DMS 273 (cell line): ENCODE results near the gene ADGRL1.
A peak's percentile ranks its signal among the peaks of the same experiment; 100 is the strongest.
"Not testable (repeated sequence)": the region's sequence is repeated elsewhere in the genome, so short reads cannot be mapped to it uniquely, and the experiment has no call there.

Experiments used
- DNase-seq: peaks from one replicate; lab custom pipeline; 2025; ENCODE audit not compliant: unreplicated experiment; lab: John Stamatoyannopoulos, UW

Gene ADGRL1

GRCh38 chr19:14218620-14219330, 12.8 kb upstream of the ADGRL1 start:
- no peak for DNase-seq

DNA sequence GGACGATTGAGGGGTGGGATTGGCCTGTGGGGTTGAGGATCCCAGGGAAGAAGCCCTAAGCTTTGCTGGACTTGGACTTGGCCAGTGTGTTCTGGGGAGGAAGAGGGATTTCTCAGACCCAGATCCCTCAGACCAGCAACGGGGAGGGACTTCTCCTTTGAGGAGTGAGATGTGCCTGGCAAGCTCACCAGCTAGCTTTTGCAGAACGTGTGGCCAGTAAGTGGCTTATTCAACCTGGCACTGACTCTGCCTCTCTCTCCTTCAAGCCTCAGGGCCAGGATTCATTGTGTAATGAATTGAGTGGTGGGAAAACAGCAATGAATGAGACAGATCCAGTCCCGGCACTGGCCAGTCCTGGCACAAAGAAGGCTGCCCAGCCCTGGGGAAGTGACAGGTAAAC, 11.9 kb upstream of the ADGRL1 start:
- DNase-seq: not testable (repeated sequence)

GRCh38 chr19:14214580-14214979, 8.6 kb upstream of the ADGRL1 start:
- no peak for DNase-seq

- DNase-seq: not testable (repeated sequence)
These were observed 4.2 kb upstream of the ADGRL1 start for GRCh38 chr19:14210182-14210581.

DNA sequence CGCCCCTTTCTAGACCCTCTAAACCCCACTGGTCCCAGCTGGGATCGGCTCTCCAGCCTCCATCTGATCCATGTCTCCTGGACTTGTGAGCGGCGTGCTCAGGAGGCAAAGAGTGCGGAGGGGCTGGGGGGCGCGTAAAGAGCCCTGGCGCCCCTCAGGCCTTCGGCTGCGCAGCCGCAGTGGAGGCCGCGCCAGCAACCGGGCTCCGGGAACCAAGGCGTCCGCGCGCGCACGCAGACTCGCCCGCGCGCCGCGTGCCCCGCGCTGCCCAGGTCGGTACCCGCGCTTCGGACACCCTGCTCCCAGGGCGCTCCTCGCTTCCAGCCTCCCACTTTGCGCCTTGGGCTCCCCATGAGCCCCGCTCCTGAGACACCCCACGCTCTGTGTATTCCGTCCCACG, 3.4 kb upstream of the ADGRL1 start:
- DNase-seq: peak; percentile 43

- not testable (repeated sequence) for DNase-seq
These were observed 2.5 kb upstream of the ADGRL1 start for GRCh38 chr19:14208496-14208895.

DNA sequence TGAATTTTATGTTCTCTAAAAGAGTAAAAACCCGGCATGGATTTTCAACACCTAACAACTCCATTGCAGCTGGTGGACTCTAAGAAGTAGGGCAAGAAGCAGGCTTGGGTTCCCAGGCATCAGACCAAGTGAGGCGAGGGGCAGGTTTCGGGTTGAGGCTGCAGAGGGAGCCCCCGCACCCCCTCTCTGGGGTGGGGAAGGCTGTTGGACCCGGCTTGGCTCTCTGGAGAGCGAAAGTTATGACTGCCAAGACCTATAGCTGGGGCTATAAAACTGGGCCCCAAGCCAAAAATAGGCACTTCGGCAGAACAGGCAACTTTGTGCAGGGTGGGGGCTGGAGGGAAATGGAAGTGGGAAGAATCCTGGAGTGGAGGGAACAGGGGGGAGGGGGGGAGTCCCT, 1.8 kb upstream of the ADGRL1 start:
- DNase-seq: peak; percentile 38

DNA sequence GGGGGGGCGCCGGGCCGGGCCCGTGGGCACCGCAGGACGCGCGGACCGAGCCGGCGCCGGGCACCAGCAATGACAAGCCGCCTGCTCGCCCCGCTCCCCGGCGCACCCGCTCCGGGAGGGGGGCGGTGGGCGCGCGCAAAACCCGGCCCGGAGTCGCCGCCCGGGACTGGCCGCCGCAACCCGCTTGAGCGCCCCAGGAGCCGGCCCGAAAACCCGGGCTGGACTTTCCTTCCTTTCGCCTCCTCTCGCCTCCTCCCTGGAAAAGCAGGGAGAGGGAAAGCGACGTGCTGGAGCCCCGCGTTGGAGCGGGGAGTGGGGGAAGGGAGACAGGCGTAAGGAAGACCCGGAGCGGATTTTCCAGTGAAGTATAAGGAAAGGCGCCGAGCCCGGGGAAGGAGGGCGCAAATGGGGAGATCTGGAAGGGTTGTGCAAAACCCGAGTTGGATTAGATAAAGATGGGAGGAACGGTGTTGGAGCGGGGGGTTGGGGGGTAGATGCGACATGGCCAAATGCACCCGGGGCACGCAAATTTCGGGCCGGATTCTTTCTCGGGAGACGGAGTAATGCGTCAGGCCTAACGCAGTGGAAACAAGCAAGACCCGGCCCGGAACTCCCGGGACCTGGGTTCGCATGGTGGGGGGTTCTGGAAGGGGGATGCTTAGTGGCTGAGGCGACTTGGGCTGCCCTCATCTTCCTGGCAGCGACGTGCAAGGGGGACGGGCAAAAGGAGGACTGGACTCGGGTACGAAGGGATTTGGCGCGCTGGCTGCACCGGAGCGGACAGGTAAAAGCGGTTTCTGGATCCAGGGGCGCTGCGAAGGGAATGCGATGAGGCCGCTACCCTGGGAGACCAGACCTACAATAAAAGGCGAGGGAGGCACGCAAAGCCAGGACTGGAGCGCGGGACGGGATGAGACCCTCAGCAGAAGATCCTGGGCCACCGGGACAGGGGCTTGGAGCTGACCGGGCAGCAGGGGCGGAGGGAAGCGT, 1.1 kb upstream of the ADGRL1 start:
- peak; percentile 95 for DNase-seq

DNA sequence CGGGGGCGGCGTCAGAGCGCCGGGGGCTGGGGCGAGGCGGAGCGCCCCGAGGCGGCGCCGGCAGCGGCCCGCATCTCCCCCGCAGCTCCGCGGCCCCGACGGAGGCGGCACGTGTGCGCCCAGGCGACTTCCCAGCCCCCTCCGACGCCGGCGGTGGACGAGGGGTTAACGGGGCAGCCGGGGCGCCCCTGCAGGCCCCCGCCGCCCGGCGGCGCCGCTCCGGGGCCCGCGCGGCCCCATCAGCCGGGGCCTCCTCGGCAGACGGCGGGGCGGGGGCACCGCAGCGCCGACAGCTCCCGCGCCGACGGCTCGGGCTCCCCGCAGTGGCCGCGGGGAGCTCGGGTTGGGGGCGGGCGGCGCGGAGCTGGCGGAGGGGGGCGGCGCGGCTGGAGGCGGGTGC, 339 bp upstream of the ADGRL1 start:
- peak; percentile 57 for DNase-seq

DNA sequence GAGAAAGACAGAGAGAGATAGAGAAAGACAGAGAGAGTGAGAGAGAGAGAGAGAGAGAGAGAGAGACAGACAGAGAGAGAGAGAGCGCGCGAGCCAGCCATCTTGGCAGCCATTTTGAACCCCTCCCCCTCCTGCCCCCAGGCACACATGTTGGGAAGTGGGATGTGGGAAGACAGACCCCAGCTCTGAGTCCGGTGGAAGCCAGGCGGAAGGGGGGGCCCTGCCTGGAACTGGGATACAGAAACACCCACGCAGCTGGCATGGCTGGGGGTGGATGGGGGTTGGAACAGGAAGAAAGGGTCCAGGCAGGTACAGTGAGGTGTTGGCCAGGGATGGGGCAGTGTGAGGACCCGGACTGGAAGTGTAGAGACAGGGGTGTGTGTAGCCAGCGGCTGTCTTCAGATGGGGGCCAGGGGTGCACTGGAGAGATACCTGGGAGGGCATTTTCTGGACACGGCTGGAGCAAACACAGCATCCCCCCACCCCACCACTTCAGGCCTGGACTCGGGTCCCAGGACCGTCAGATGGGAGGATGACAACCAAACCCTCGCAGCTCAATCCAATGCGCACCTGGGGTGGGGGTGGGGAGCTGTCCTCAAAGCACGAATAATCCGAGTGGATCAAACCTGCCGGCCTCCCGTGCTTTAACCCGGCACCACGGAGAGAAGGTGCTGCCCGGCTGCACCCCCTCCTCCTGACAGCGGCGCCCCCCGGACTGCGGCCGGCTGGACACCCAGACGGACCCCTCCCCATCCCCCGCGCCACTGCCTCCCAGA, 1.1 kb downstream of the ADGRL1 start:
- DNase-seq: not testable (repeated sequence)

- not testable (repeated sequence) for DNase-seq
These were observed 1.8 kb downstream of the ADGRL1 start for GRCh38 chr19:14204219-14204618.

- DNase-seq: not testable (repeated sequence)
These were observed 2.2 kb downstream of the ADGRL1 start for GRCh38 chr19:14203788-14204187.

DNA sequence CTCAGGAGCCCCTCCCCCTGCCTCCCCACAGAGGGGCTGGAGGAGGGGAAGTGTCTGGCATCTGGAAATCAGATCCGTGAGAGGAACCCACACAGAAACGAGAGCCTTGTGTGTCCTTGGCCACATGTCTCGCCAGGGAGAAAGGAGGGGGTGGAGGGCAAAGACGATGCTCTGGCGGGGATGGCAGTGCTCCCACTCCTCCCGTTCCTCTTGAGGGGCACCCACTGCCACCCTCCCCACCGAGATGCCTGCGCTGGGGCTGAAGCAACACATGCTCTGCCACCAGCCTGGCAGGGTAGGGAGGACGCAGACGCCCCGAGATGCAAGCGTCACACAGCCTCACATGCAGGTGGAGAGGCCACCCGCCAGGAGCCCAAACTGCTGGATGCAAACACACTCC, 2.8 kb downstream of the ADGRL1 start:
- DNase-seq: no peak

- DNase-seq: not testable (repeated sequence)
These were observed 4.5 kb downstream of the ADGRL1 start for GRCh38 chr19:14201481-14201880.

DNA sequence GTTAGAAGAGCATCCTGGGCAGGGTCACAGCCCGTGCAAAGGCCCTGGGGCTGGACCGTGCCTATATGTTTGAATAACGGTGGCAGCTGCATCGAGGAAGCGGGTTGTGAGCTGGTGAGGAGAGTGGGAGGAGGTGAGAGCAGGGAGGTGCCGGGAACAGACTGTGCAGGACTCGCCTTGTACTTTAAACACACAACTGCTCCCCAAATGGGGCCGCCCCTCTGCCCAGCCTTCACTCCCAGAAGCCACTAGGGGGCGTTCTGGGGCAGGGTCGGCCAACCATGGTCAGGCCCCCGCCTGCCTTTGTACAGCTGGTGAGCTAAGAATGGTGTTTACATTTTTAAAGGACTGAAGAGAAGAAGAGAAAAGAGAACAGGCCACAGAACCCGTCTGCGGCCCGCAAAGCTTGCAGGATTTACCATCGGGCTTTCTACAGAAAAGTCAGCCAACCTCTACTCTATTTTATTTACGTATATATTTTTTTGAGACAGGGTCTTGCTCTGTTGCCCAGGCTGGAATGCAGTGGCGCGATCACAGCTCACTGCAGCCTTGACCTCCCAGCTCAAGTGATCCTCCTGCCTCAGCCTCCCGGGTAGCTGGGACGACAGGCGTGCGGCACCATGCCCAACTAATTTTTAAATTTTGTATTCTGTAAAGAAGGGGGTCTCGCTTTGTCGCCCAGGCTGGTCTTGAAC, 5.7 kb downstream of the ADGRL1 start:
- DNase-seq: peak; percentile 69

- peak; percentile 63 for DNase-seq
These were observed 7.3 kb downstream of the ADGRL1 start for GRCh38 chr19:14198384-14199376.

DNA sequence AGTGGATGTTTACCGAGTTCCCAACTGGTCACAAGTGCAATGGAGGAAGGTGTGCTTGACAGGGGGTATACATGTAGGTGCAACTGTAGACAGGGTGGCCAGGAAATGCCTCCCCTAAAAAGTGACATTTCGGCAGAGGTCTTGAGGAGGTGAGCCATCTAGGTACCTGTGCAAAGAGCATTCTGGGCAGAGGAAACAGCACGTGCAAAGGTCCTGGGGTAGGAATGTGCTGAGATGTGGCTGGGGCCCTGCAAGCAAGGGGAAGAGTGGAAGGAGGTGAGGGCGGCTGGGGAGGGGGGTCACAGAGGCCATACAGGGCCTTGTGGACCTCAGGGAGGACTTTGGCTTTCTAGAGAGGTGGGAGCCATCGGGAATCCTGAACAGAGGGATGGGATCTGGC, 8.1 kb downstream of the ADGRL1 start:
- DNase-seq: no peak

- not testable (repeated sequence) for DNase-seq
These were observed 8.7 kb downstream of the ADGRL1 start for GRCh38 chr19:14197288-14197687.

DNA sequence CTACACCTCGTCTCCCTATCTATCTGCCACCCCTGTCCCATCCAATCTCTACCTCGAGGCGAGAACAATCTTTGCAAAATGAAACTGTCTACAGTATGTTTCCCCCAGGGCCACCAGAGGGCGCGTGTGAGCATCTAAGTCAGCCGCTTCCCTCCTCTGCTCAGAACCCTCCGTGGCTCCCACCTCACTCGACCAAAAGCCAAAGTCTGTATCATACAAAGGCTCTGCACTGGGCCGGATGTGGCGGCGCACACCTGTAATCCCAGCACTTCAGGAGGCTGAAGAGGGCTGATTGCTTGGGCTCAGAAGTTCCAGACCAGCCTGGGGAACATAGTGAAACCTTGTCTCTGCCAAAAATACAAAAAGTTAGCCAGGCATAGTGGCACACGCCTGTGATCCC, 9.9 kb downstream of the ADGRL1 start:
- peak; percentile 73 for DNase-seq
